HepG2 (cell line): ENCODE results near the gene AKTIP. TPM values are rescaled to one million over a fixed set of nuclear protein-coding genes. Genes with fewer than 3 reads are reported as not detected.
A peak's percentile ranks its signal among the peaks of the same experiment; 100 is the strongest.

ENCODE experiments used
- ATF6 ChIP-seq: sonication (generic); formaldehyde crosslinking; conservative IDR thresholded peaks from 2 replicates; pipeline ENCODE4 v1.4.0; 2020; ENCODE audit warnings: missing genetic modification reagents
- BORCS8-MEF2B ChIP-seq: sonication (generic); formaldehyde crosslinking; IDR thresholded peaks from 2 replicates; pipeline ENCODE4 v1.8.0; 2022; ENCODE audit warnings: mild to moderate bottlenecking, missing genetic modification reagents
- CREB1 ChIP-seq, 2 experiments: fragments of 450-650 bp in 1 of 2; IDR thresholded peaks; 2 replicates each; pipeline ENCODE4 v1.6.1; 2016 to 2017; ENCODE audit warnings: control low read depth in 1 of 2, mild to moderate bottlenecking in 1 of 2, missing compliant biosample characterization in 1 of 2, missing genetic modification characterization in 1 of 2
- FOXA3 ChIP-seq: IDR thresholded peaks from 2 replicates; pipeline ENCODE4 v1.6.1; 2016; ENCODE audit warnings: missing genetic modification reagents, missing compliant biosample characterization
- JUNB ChIP-seq: sonication (generic); formaldehyde crosslinking; IDR thresholded peaks from 2 replicates; pipeline ENCODE4 v1.8.0; 2022; ENCODE audit warnings: missing genetic modification reagents, mild to moderate bottlenecking, borderline replicate concordance
- KAT8 ChIP-seq: IDR thresholded peaks from 2 replicates; pipeline ENCODE4 v1.6.1; 2016; ENCODE audit warnings: missing genetic modification reagents, missing compliant biosample characterization
- MIER3 ChIP-seq: IDR thresholded peaks from 2 replicates; pipeline ENCODE4 v1.6.1; 2016; ENCODE audit warnings: missing compliant biosample characterization, borderline replicate concordance
- NFAT5 ChIP-seq: sonication (generic); formaldehyde crosslinking; IDR thresholded peaks from 2 replicates; pipeline ENCODE4 v1.4.0; 2020; ENCODE audit warnings: missing genetic modification reagents
- ZFP36L1 ChIP-seq: sonication (generic); formaldehyde crosslinking; IDR thresholded peaks from 2 replicates; pipeline ENCODE4 v1.8.0; 2022; ENCODE audit warnings: mild to moderate bottlenecking, missing genetic modification reagents, moderate library complexity
- ZNF441 ChIP-seq: sonication (generic); formaldehyde crosslinking; IDR thresholded peaks from 2 replicates; pipeline ENCODE4 v1.7.0; 2021; ENCODE audit warnings: missing genetic modification reagents, borderline replicate concordance
- ZNF598 ChIP-seq: sonication (generic); formaldehyde crosslinking; IDR thresholded peaks from 2 replicates; pipeline ENCODE4 v1.5.1; 2020; ENCODE audit warnings: mild to moderate bottlenecking, missing genetic modification reagents, borderline replicate concordance
- ZNF605 ChIP-seq: sonication (generic); formaldehyde crosslinking; IDR thresholded peaks from 2 replicates; pipeline ENCODE4 v1.8.0; 2022; ENCODE audit warnings: mild to moderate bottlenecking, missing genetic modification reagents
- polyA plus RNA-seq, 8 experiments: library from polyadenylated mRNA; depleted of rRNA in 3 of 8; stranded (reverse) in 7 of 8; unstranded in 1 of 8; fragments of >200 nt; fragmentation: Illumina TruSeq in 4 of 8; extraction: Trizol in 4 of 8; gene quantifications; 2 replicates each; pipeline versions ENCODE4 v1.2.1 to v1.2.3, GENCODE V29; 2011 to 2016; ENCODE audit warnings: low read depth in 4 of 8, missing spikeins in 1 of 8, mixed read lengths in 1 of 8; ENCODE audit not compliant: insufficient read depth in 1 of 8
- total RNA-seq, 5 experiments: library from RNA; depleted of rRNA; stranded (reverse); fragments of >200 nt; fragmentation: Illumina TruSeq; extraction: Trizol; gene quantifications; 2 replicates each; pipeline ENCODE4 v1.2.3, GENCODE V29; 2016; ENCODE audit warnings: low read depth in 1 of 5
- TF ChIP-seq, protein P1 (sequence below): sonication (generic); formaldehyde crosslinking; conservative IDR thresholded peaks from 2 replicates; pipeline ENCODE4 v1.4.0; 2020; ENCODE audit warnings: missing genetic modification reagents
- TF ChIP-seq, protein P2 (sequence below): sonication (generic); formaldehyde crosslinking; conservative IDR thresholded peaks from 2 replicates; pipeline ENCODE4 v1.4.0; 2020; ENCODE audit warnings: mild to moderate bottlenecking, missing genetic modification reagents, moderate library complexity

AKTIP gene
- total and polyA plus RNA-seq, 2 of the 13 experiments (the other 11 are each of a cell fraction or from before 2014, with no cell fraction given) = 28.8 to 49.0 TPM

- TF ChIP-seq FOXA3 = no peak
- TF ChIP-seq ZFP36L1 (CRISPR knock-in tag) = no peak
- TF ChIP-seq, protein P1, sequence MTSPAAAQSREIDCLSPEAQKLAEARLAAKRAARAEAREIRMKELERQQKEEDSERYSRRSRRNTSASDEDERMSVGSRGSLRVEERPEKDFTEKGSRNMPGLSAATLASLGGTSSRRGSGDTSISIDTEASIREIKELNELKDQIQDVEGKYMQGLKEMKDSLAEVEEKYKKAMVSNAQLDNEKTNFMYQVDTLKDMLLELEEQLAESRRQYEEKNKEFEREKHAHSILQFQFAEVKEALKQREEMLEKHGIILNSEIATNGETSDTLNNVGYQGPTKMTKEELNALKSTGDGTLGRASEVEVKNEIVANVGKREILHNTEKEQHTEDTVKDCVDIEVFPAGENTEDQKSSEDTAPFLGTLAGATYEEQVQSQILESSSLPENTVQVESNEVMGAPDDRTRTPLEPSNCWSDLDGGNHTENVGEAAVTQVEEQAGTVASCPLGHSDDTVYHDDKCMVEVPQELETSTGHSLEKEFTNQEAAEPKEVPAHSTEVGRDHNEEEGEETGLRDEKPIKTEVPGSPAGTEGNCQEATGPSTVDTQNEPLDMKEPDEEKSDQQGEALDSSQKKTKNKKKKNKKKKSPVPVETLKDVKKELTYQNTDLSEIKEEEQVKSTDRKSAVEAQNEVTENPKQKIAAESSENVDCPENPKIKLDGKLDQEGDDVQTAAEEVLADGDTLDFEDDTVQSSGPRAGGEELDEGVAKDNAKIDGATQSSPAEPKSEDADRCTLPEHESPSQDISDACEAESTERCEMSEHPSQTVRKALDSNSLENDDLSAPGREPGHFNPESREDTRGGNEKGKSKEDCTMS = no peak
- no peak for TF ChIP-seq ATF6
- TF ChIP-seq KAT8 (CRISPR knock-in tag) = no peak
- TF ChIP-seq BORCS8-MEF2B (CRISPR knock-in tag) = no peak
- no peak; the same call in 1 of the 2 replicates for TF ChIP-seq ZNF605 (CRISPR knock-in tag)
- no peak for TF ChIP-seq JUNB (CRISPR knock-in tag)
- TF ChIP-seq NFAT5 (CRISPR knock-in tag) = no peak
- TF ChIP-seq CREB1 (IDR thresholded peaks at IDR 0.05) = no peak
- no peak for TF ChIP-seq CREB1 (CRISPR knock-in tag; IDR thresholded peaks at IDR 0.05)
- no peak for TF ChIP-seq ZNF598 (CRISPR knock-in tag)
- peak; percentile 33; the same call in 1 of the 2 replicates for TF ChIP-seq MIER3 (CRISPR knock-in tag)
- no peak for TF ChIP-seq ZNF441 (CRISPR knock-in tag)
- TF ChIP-seq, protein P2, sequence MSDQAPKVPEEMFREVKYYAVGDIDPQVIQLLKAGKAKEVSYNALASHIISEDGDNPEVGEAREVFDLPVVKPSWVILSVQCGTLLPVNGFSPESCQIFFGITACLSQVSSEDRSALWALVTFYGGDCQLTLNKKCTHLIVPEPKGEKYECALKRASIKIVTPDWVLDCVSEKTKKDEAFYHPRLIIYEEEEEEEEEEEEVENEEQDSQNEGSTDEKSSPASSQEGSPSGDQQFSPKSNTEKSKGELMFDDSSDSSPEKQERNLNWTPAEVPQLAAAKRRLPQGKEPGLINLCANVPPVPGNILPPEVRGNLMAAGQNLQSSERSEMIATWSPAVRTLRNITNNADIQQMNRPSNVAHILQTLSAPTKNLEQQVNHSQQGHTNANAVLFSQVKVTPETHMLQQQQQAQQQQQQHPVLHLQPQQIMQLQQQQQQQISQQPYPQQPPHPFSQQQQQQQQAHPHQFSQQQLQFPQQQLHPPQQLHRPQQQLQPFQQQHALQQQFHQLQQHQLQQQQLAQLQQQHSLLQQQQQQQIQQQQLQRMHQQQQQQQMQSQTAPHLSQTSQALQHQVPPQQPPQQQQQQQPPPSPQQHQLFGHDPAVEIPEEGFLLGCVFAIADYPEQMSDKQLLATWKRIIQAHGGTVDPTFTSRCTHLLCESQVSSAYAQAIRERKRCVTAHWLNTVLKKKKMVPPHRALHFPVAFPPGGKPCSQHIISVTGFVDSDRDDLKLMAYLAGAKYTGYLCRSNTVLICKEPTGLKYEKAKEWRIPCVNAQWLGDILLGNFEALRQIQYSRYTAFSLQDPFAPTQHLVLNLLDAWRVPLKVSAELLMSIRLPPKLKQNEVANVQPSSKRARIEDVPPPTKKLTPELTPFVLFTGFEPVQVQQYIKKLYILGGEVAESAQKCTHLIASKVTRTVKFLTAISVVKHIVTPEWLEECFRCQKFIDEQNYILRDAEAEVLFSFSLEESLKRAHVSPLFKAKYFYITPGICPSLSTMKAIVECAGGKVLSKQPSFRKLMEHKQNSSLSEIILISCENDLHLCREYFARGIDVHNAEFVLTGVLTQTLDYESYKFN (CRISPR knock-in tag) = 0 out of 2 replicates have a peak, but pooled peaks have one; percentile 17
Observed at GRCh38 chr16:53549970-53550690, 47.1 kb upstream of the AKTIP start (continued).
